Sigmoid colon (tissue), 7 donors: ENCODE data around the gene PHOX2A. TPM values are rescaled to one million over a fixed set of nuclear protein-coding genes. Genes with fewer than 3 reads are reported as not detected.

Source experiments
- DNase-seq: peaks from one replicate; pipeline ENCODE4 v3.0.0-alpha.2; 2019
- H3K27ac ChIP-seq, 4 donors: fragments of 200-600 bp; sonication (generic); one replicate each; pipeline ENCODE4 v1.5.1; 2016 to 2019; ENCODE audit warnings: mild to moderate bottlenecking in 1 of 4
- H3K27me3 ChIP-seq, 3 donors: fragments of 200-600 bp; sonication (generic); one replicate each; pipeline ENCODE4 v1.5.1; 2019; ENCODE audit warnings: mild to moderate bottlenecking in 1 of 3
- H3K36me3 ChIP-seq, 4 donors: fragments of 200-600 bp; sonication (generic); one replicate each; pipeline ENCODE4 v1.5.1; 2016 to 2019
- H3K4me1 ChIP-seq, 4 donors: fragments of 200-600 bp; sonication (generic); one replicate each; pipeline ENCODE4 v1.5.1; 2017 to 2019
- H3K4me3 ChIP-seq, 4 donors: fragments of 200-600 bp; sonication (generic); one replicate each; pipeline ENCODE4 v1.5.1; 2017 to 2019; ENCODE audit warnings: mild to moderate bottlenecking in 2 of 4, moderate library complexity in 1 of 4
- H3K9me3 ChIP-seq, 4 donors: fragments of 200-600 bp in 3 of 4; sonication (generic) in 3 of 4; one replicate each; pipeline versions ENCODE4 v1.5.1 to v1.6.1; 2013 to 2019
- CTCF ChIP-seq, 4 experiments: fragments of 450-650 bp in 3 of 4; fragments of 200-600 bp in 1 of 4; IDR thresholded peaks; one replicate each; pipeline ENCODE4 v1.5.1; 2016 to 2019; ENCODE audit warnings: antibody characterized with exemption in 4 of 4, mild to moderate bottlenecking in 3 of 4, moderate library complexity in 2 of 4
- EP300 ChIP-seq, 4 donors: sonication (generic); formaldehyde crosslinking; IDR thresholded peaks; one replicate each; pipeline ENCODE4 v1.6.1; 2017; ENCODE audit warnings: antibody characterized with exemption in 4 of 4
- POLR2A ChIP-seq, 2 donors: fragments of 450-650 bp; IDR thresholded peaks; one replicate each; pipeline ENCODE4 v1.6.1; 2016; ENCODE audit warnings: antibody characterized with exemption in 2 of 2, mild to moderate bottlenecking in 2 of 2, moderate library complexity in 2 of 2
- POLR2AphosphoS5 ChIP-seq, 4 donors: sonication (generic); formaldehyde crosslinking; IDR thresholded peaks; one replicate each; pipeline ENCODE4 v1.6.1; 2017; ENCODE audit warnings: antibody characterized with exemption in 4 of 4
- WGBS, 2 donors: extraction: QIAGEN DNeasy Blood & Tissue Kit; methylation state at CpG; one replicate each; pipeline ENCODE4 v1.1.7; 2013; 5-methylcytosine and 5-hydroxymethylcytosine counted together
- intact Hi-C: fragments of 100-400 bp; cut with DNase I; formaldehyde crosslinking; loops from one replicate; pipeline ENCODE4 v1.15.1; 2023
- polyA plus RNA-seq, 3 donors: library from polyadenylated mRNA; stranded (reverse); fragments of 200-250 nt; gene quantifications; one replicate each; pipeline ENCODE4 v1.2.3, GENCODE V29; 2013
- total RNA-seq, 4 donors: library from RNA; depleted of rRNA; stranded (reverse); fragments of >200 nt; gene quantifications; one replicate each; pipeline ENCODE4 v1.1.0, GENCODE V29; 2016
- donor health status: healthy with polysubstance abuse.
- donor health status: Bipolar disorder and iron deficiency.
- donor health status: healthy.

Gene PHOX2A
- total and polyA plus RNA-seq, 7 donors = 0.41 to 2.9 (median 1.2) TPM; not detected in 3

- no peak for TF ChIP-seq POLR2A (IDR thresholded peaks at IDR 0.05)
- no peak for TF ChIP-seq CTCF (IDR thresholded peaks at IDR 0.05)
- TF ChIP-seq EP300 (IDR thresholded peaks at IDR 0.05) = no peak
- TF ChIP-seq POLR2AphosphoS5 (IDR thresholded peaks at IDR 0.05) = no peak
- no peak for DNase-seq
- Histone ChIP-seq H3K27ac (no peak overlapping the region), H3K9me3 (no peaks in the 10 kb centered on the region), H3K27me3 (no peaks in the 10 kb centered on the region), H3K4me1 (peaks cover 0 to 38% (median 35%) of the 10 kb centered on the region in 4 donors), H3K4me3 (no peak overlapping the region), H3K36me3 (peaks cover 60 to 81% (median 69%) of the 10 kb centered on the region in 4 donors)
- 95% methylated on average over 21 of the region's 21 CpGs for WGBS, 2 donors
- intact Hi-C loops = loop anchor here (10.0 kb wide), 1 partner anchor 45 kb away; no protein-coding TSS in a partner anchor
Measured at GRCh38 chr11:72229925-72230763, 13.8 kb downstream of the PHOX2A start.

- H3K36me3 ChIP-seq = peaks cover 55 to 74% (median 62%) of the 10 kb centered on the region in 4 donors
- H3K27me3 ChIP-seq = no peaks in the 10 kb centered on the region
- H3K4me3 ChIP-seq = no peak overlapping the region
- no peak for DNase-seq
- no peak overlapping the region for H3K27ac ChIP-seq
- H3K9me3 ChIP-seq = no peaks in the 10 kb centered on the region
- TF ChIP-seq POLR2A (IDR thresholded peaks at IDR 0.05) = no peak
- TF ChIP-seq CTCF (IDR thresholded peaks at IDR 0.05) = no peak
- no peak for TF ChIP-seq EP300 (IDR thresholded peaks at IDR 0.05)
- TF ChIP-seq POLR2AphosphoS5 (IDR thresholded peaks at IDR 0.05) = no peak
- H3K4me1 ChIP-seq = peaks cover 0 to 37% (median 35%) of the 10 kb centered on the region in 4 donors
- 93 to 94% methylated on average over 8 of the region's 8 CpGs for WGBS, 2 donors
- intact Hi-C loops = no loop called here
Measured at GRCh38 chr11:72229336-72229924, 14.5 kb downstream of the PHOX2A start.

GRCh38 chr11:72228844-72229231 lies 15.1 kb downstream of the PHOX2A start:
- Histone ChIP-seq H3K4me3 (no peak overlapping the region), H3K9me3 (no peaks in the 10 kb centered on the region), H3K4me1 (peaks cover 0 to 37% (median 35%) of the 10 kb centered on the region in 4 donors), H3K36me3 (peaks cover 53 to 68% (median 57%) of the 10 kb centered on the region in 4 donors), H3K27me3 (no peaks in the 10 kb centered on the region), H3K27ac (no peak overlapping the region)
- no peak for DNase-seq
- WGBS, 2 donors = 88 to 92% methylated on average over 7 of the region's 7 CpGs
- intact Hi-C loops = no loop called here
- TF ChIP-seq POLR2A (IDR thresholded peaks at IDR 0.05) = no peak
- no peak for TF ChIP-seq CTCF (IDR thresholded peaks at IDR 0.05)
- TF ChIP-seq POLR2AphosphoS5 (IDR thresholded peaks at IDR 0.05) = no peak
- no peak for TF ChIP-seq EP300 (IDR thresholded peaks at IDR 0.05)

GRCh38 chr11:72228229-72228843 lies 15.6 kb downstream of the PHOX2A start:
- H3K27me3 ChIP-seq = no peaks in the 10 kb centered on the region
- H3K27ac ChIP-seq = peak overlapping the region in 3 of 4 donors; percentile 19 to 38 (median 29)
- peak in 1 of 4 experiments; percentile 16 for TF ChIP-seq CTCF (IDR thresholded peaks at IDR 0.05)
- TF ChIP-seq POLR2AphosphoS5 (IDR thresholded peaks at IDR 0.05) = no peak
- DNase-seq = no peak
- peaks cover 1 to 37% (median 35%) of the 10 kb centered on the region in 4 donors for H3K4me1 ChIP-seq
- H3K9me3 ChIP-seq = no peaks in the 10 kb centered on the region
- WGBS, 2 donors = 86 to 94% methylated on average over 16 of the region's 16 CpGs
- H3K36me3 ChIP-seq = peaks cover 48 to 63% (median 53%) of the 10 kb centered on the region in 4 donors
- intact Hi-C loops = no loop called here
- H3K4me3 ChIP-seq = no peak overlapping the region
